ENCODE results near the gene MAPK11. TPM values are rescaled to one million over a fixed set of nuclear protein-coding genes. Genes with fewer than 3 reads are reported as not detected.

Gene MAPK11
- polyA plus RNA-seq, 10 donors: 4.6 to 8.4 (median 5.8) TPM

- DNase-seq: no peak
Measured at GRCh38 chr22:50262973-50263617, 7.1 kb downstream of the MAPK11 start.

GRCh38 chr22:50262460-50262911 lies 7.7 kb downstream of the MAPK11 start:
- DNase-seq: no peak

- DNase-seq: peak in 1 of 3 donors; percentile 50
Measured at GRCh38 chr22:50261615-50262459, 8.3 kb downstream of the MAPK11 start, which contains the start of gene MAPK12. Gene MAPK12 (minus strand): TSS chr22:50261683. CDS start chr22:50261509, 174 bp downstream.

GRCh38 chr22:50260801-50261614 lies 9.2 kb downstream of the MAPK11 start:
- DNase-seq: peak in 2 of 3 donors; percentile 63 to 80

GRCh38 chr22:50260434-50260800 lies 9.8 kb downstream of the MAPK11 start:
- no peak for DNase-seq

- no peak for DNase-seq
Measured at GRCh38 chr22:50259302-50259701, 10.9 kb downstream of the MAPK11 start.

- no peak for DNase-seq
Measured at GRCh38 chr22:50258361-50259292, 11.6 kb downstream of the MAPK11 start.

GRCh38 chr22:50257451-50258360 lies 12.5 kb downstream of the MAPK11 start:
- DNase-seq: no peak

- no peak for DNase-seq
Measured at GRCh38 chr22:50257041-50257440, 13.1 kb downstream of the MAPK11 start.

- DNase-seq: no peak
Measured at GRCh38 chr22:50256258-50256862, 13.8 kb downstream of the MAPK11 start.

GRCh38 chr22:50255607-50256006 lies 14.6 kb downstream of the MAPK11 start:
- no peak for DNase-seq

- DNase-seq: no peak
Measured at GRCh38 chr22:50255099-50255498, 15.1 kb downstream of the MAPK11 start.

GRCh38 chr22:50253941-50254340 lies 16.2 kb downstream of the MAPK11 start:
- DNase-seq: no peak

GRCh38 chr22:50253046-50253915 lies 16.9 kb downstream of the MAPK11 start:
- no peak for DNase-seq

GRCh38 chr22:50252082-50253045 lies 17.8 kb downstream of the MAPK11 start:
- peak in 1 of 3 donors; percentile 75 for DNase-seq

- DNase-seq: no peak
Measured at GRCh38 chr22:50251477-50252081, 18.6 kb downstream of the MAPK11 start.
